LNCaP clone FGC (cell line): ENCODE measurements around the gene ADAM22.
A peak's percentile ranks its signal among the peaks of the same experiment; 100 is the strongest.

ENCODE experiments used
- DNase-seq: peaks from one replicate; pipeline ENCODE4 v3.0.0-alpha.2; 2011; ENCODE audit warnings: low read depth
- H3K4me3 ChIP-seq: 2 replicates; pipeline ENCODE4 v1.5.1; 2011; ENCODE audit warnings: mild to moderate bottlenecking, low read depth, low read length, control low read depth
- TF ChIP-seq, protein P1 (sequence below): IDR thresholded peaks from 2 replicates; pipeline ENCODE4 v1.5.1; 2012; ENCODE audit warnings: mild to moderate bottlenecking; ENCODE audit not compliant: control insufficient read depth, insufficient read depth; ENCODE audit errors: extremely low read depth

Gene ADAM22

DNA sequence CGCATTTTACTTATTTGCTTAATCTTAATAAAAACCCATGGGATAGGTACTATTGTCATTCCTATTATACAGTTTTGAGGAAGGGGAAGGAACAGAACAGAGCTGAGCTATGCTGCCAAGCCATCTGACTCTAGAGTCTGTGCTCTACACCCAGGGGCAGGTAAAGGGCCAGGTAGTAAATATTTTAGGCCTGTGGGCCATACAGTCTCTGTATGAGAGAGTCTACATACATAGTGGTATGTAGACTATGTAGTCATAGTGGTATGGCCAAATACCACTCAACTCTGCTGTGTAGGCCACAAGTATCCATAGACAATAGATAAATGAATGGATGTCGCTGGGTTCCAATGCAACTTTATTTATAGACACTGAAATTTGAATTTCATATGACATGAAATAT is 289.2 kb downstream of the ADAM22 start:
- H3K4me3 ChIP-seq, result no peak overlapping the region
- TF ChIP-seq, protein P1, sequence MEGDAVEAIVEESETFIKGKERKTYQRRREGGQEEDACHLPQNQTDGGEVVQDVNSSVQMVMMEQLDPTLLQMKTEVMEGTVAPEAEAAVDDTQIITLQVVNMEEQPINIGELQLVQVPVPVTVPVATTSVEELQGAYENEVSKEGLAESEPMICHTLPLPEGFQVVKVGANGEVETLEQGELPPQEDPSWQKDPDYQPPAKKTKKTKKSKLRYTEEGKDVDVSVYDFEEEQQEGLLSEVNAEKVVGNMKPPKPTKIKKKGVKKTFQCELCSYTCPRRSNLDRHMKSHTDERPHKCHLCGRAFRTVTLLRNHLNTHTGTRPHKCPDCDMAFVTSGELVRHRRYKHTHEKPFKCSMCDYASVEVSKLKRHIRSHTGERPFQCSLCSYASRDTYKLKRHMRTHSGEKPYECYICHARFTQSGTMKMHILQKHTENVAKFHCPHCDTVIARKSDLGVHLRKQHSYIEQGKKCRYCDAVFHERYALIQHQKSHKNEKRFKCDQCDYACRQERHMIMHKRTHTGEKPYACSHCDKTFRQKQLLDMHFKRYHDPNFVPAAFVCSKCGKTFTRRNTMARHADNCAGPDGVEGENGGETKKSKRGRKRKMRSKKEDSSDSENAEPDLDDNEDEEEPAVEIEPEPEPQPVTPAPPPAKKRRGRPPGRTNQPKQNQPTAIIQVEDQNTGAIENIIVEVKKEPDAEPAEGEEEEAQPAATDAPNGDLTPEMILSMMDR, result no peak
- DNase-seq, result no peak

DNA sequence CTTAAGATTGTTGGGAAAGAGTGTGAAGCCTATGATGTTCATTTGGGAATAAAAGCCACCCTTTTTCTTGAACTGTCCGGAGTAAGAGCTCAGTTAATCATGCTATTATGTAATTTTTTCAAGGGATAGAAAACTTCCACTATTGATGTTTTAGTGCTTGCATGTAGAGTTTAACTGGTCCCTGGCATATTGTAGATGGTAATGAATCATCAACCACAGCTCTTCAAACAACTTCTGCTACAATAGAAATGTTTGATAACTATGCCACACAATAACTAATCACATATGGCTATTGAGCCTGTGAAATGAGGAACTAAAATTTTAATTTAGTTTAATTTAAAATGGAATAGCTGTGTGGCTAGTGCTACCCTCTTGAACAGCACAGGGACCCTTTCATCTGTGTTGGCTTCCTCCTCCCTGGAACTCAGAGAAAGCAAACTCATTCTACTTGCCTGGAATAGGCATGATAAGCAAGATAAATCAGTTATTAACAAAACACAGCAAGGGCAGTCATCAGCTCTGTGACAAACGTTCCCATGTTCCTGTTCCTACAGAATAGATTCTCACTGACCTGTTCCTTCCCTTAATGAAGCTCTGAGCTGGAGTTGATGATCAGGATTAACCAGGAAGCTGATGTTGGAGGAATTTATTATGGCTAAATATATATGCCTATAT is 290.7 kb downstream of the ADAM22 start:
- no peak for DNase-seq
- TF ChIP-seq, protein P1, result no peak
- H3K4me3 ChIP-seq, result no peak overlapping the region

DNA sequence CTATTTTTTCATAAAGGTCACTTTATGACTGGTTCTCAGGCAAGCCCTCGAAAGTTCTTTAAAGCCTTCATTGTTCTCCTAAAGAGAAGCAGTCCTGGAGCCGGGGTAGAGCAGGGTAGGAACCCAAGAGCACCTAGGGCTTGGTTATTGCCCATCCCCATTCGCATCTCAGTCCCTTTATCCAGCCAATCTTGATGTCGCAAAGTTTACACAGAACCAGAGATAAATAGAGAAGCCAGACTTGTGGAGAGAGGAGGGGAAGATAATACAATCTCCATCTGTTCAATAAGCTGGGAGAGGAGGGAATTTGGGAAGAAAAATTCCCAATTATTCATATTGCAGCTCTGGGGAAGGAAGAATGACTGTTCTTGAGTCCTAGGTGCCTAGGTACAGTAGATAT is 292.1 kb downstream of the ADAM22 start:
- TF ChIP-seq, protein P1, result no peak
- no peak overlapping the region for H3K4me3 ChIP-seq
- DNase-seq, result no peak

DNA sequence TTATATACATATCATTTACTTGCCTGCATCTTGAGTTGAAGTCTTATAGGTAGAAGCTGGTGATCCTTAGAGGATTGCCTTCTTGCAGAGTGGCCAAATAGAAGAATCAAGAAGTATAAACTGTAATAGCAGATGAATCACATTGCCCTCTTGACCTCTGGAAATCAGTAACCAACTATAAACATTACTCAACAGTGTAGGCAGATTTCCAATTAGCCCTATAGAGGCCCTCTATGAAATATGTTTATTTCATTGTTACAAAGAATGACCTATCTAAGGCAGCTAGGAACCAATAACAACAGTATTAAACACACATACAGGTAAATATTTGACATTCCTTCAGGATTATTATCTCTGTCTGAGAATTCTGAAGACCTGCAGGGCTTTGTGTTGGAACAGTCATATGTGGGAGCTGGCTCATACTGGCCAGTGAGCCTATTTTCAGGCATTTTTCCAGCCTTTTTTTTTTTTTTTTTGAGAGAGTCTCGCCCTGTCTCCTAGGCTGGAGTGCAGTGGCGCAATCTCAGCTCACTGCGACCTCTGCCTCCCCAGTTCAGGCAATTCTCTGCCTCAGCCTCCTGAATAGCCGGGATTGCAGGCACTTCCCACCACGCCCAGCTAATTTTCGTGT is 292.9 kb downstream of the ADAM22 start:
- TF ChIP-seq, protein P1, result no peak
- H3K4me3 ChIP-seq, result no peak overlapping the region
- peak; percentile 98 for DNase-seq

DNA sequence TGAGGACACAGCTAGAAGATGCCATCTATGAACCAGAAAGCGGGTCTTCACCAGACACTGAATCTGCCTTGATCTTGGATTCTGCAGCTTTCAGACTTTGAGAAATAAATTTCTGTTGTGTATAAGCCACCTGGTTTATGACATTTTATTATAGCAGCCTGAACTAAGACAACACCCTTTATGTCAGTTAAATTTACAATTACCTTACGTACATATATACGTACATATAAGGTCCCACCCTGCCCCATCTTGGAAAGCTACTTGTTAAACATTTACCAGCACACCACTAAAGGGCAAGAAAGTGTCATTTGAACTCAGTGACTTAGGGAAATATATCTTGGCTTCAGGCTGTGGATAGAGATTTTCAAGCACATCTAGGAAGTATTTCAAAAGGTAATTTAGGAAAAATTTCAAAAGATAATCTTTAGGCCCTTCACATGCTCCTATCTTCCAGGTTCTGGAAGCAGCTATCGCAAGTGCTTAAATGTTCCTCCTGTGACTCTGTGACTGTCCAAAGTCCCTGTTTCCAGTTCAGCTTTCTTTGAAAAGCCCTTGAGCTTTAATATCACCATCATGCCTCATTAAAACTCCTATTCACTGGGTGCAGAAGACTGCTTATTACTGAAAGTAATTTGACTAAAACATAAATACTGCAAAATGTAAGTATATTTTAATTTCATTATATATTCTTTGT is 295.4 kb downstream of the ADAM22 start:
- TF ChIP-seq, protein P1, result no peak

DNA sequence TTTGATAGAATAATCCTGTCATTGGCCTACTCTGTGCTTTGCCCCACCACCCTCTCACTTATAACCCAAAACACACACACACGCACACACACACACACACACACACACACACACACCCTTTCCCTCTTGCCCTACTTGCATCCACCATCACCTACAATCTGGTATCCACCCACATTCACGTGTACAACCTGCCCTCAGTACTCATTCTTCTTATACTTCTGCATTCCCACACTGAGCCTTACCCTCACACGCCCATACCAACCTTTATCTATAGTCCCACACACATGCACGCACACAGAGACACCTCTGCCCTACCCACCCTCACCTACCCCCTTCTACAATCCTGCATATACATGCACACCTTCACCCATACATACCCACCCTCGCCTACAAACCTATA is 296.6 kb downstream of the ADAM22 start:
- TF ChIP-seq, protein P1, result no peak
- no peak overlapping the region for H3K4me3 ChIP-seq
- DNase-seq, result no peak

More for the DNA sequence above, 295.4 kb downstream of the ADAM22 start:
- no peak for DNase-seq
- H3K4me3 ChIP-seq, result no peak overlapping the region

DNA sequence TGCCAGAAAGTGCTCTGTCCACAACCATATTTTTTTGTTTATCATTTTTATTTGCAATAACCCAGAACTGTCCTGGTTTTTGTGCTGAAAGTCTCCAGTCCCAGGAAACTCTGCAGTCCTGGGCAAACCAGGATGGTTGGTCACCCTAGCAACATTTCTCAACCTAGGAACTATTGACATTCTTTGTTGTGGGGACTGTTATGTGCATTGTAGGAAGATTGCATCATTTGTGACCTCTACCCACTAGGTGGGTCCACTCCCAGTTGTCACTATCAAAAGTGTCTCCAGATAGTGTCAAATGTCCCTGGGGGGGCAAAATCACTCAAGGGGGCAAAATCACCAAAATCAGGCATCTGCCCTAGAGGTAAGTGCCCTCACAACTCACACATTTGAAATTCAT is 299.8 kb downstream of the ADAM22 start:
- no peak overlapping the region for H3K4me3 ChIP-seq
- TF ChIP-seq, protein P1, result no peak
- no peak for DNase-seq
